ENCODE results near the gene CLIC1.
A peak's percentile ranks its signal among the peaks of the same experiment; 100 is the strongest.

The CLIC1 gene

GRCh38 chr6:31742894-31743293 is 6.6 kb upstream of the CLIC1 start:
- Histone ChIP-seq H3K9ac (no peak overlapping the region), H3K27ac (no peak overlapping the region), H3K79me2 (ENCODE audit: insufficient read depth, low read depth) (peaks cover 12% of the 10 kb centered on the region; the same call in 1 of the 2 replicates), H3K4me3 (IDR thresholded peaks at IDR 0.05; ENCODE audit: insufficient read depth, low read depth, low read length) (no peak overlapping the region), H3K27me3 (ENCODE audit: insufficient read depth, low read depth) (no peaks in the 10 kb centered on the region), H3K4me2 (no peak overlapping the region), H4K20me1 (ENCODE audit: insufficient read depth) (no peaks in the 10 kb centered on the region), H3K4me1 (ENCODE audit: low read depth, poor library complexity, severe bottlenecking) (peaks cover 27% of the 10 kb centered on the region), H3K36me3 (ENCODE audit: insufficient read depth) (no peaks in the 10 kb centered on the region), H2AFZ (ENCODE audit: low read depth) (no peak overlapping the region)
- TF ChIP-seq, protein P1, sequence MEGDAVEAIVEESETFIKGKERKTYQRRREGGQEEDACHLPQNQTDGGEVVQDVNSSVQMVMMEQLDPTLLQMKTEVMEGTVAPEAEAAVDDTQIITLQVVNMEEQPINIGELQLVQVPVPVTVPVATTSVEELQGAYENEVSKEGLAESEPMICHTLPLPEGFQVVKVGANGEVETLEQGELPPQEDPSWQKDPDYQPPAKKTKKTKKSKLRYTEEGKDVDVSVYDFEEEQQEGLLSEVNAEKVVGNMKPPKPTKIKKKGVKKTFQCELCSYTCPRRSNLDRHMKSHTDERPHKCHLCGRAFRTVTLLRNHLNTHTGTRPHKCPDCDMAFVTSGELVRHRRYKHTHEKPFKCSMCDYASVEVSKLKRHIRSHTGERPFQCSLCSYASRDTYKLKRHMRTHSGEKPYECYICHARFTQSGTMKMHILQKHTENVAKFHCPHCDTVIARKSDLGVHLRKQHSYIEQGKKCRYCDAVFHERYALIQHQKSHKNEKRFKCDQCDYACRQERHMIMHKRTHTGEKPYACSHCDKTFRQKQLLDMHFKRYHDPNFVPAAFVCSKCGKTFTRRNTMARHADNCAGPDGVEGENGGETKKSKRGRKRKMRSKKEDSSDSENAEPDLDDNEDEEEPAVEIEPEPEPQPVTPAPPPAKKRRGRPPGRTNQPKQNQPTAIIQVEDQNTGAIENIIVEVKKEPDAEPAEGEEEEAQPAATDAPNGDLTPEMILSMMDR (conservative IDR thresholded peaks at IDR 0.05; ENCODE audit: low read depth, low read length) = no peak

- Histone ChIP-seq H3K4me2 (peak overlapping the region; percentile 100; the same call in 1 of the 2 replicates), H3K4me1 (ENCODE audit: low read depth, poor library complexity, severe bottlenecking) (peaks cover 38% of the 10 kb centered on the region), H2AFZ (ENCODE audit: low read depth) (no peak overlapping the region), H3K9ac (no peak overlapping the region), H4K20me1 (ENCODE audit: insufficient read depth) (no peaks in the 10 kb centered on the region), H3K36me3 (ENCODE audit: insufficient read depth) (no peaks in the 10 kb centered on the region), H3K27me3 (ENCODE audit: insufficient read depth, low read depth) (no peaks in the 10 kb centered on the region), H3K79me2 (ENCODE audit: insufficient read depth, low read depth) (peaks cover 15% of the 10 kb centered on the region; the same call in 1 of the 2 replicates), H3K27ac (no peak overlapping the region; the same call in 1 of the 2 replicates), H3K4me3 (IDR thresholded peaks at IDR 0.05; ENCODE audit: insufficient read depth, low read depth, low read length) (no peak overlapping the region)
- TF ChIP-seq, protein P1 (conservative IDR thresholded peaks at IDR 0.05; ENCODE audit: low read depth, low read length) = no peak
Observed at GRCh38 chr6:31741815-31742214, 5.5 kb upstream of the CLIC1 start.

GRCh38 chr6:31740397-31741223 is 4.3 kb upstream of the CLIC1 start:
- peaks cover 27% of the 10 kb centered on the region for H3K79me2 ChIP-seq (ENCODE audit: insufficient read depth, low read depth)
- H2AFZ ChIP-seq (ENCODE audit: low read depth) = peak overlapping the region; percentile 60
- H4K20me1 ChIP-seq (ENCODE audit: insufficient read depth) = no peaks in the 10 kb centered on the region
- H3K9ac ChIP-seq = peak overlapping the region; percentile 100
- no peak overlapping the region for H3K4me3 ChIP-seq (IDR thresholded peaks at IDR 0.05; ENCODE audit: insufficient read depth, low read depth, low read length)
- H3K4me2 ChIP-seq = peak overlapping the region; percentile 100
- TF ChIP-seq, protein P1 (conservative IDR thresholded peaks at IDR 0.05; ENCODE audit: low read depth, low read length) = no peak
- H3K27ac ChIP-seq = peak overlapping the region; percentile 100
- H3K36me3 ChIP-seq (ENCODE audit: insufficient read depth) = no peaks in the 10 kb centered on the region
- H3K4me1 ChIP-seq (ENCODE audit: low read depth, poor library complexity, severe bottlenecking) = peaks cover 41% of the 10 kb centered on the region
- no peaks in the 10 kb centered on the region for H3K27me3 ChIP-seq (ENCODE audit: insufficient read depth, low read depth)

- H3K4me1 ChIP-seq (ENCODE audit: low read depth, poor library complexity, severe bottlenecking) = peaks cover 41% of the 10 kb centered on the region
- peak within 1 kb of the TSS; percentile 100 for H3K9ac ChIP-seq
- peak within 1 kb of the TSS; percentile 100 for H3K27ac ChIP-seq
Observed at GRCh38 chr6:31739639-31740396, 3.5 kb upstream of the CLIC1 start, which contains the start of gene MSH5. MSH5 (plus strand) TSS chr6:31740005; CDS start chr6:31740467, 462 bp downstream.

More at GRCh38 chr6:31739639-31740396, 3.5 kb upstream of the CLIC1 start, which contains the start of gene MSH5:
- H3K79me2 ChIP-seq (ENCODE audit: insufficient read depth, low read depth) = peaks cover 35% of the 10 kb centered on the region
- TF ChIP-seq, protein P1 (conservative IDR thresholded peaks at IDR 0.05; ENCODE audit: low read depth, low read length) = no peak
- H2AFZ ChIP-seq (ENCODE audit: low read depth) = peak within 1 kb of the TSS; percentile 60
- no peaks in the 10 kb centered on the region for H4K20me1 ChIP-seq (ENCODE audit: insufficient read depth)
- no peaks in the 10 kb centered on the region for H3K36me3 ChIP-seq (ENCODE audit: insufficient read depth)
- peak within 1 kb of the TSS; percentile 100 for H3K4me2 ChIP-seq
- H3K4me3 ChIP-seq (IDR thresholded peaks at IDR 0.05; ENCODE audit: insufficient read depth, low read depth, low read length) = no peak within 1 kb of the TSS
- no peaks in the 10 kb centered on the region for H3K27me3 ChIP-seq (ENCODE audit: insufficient read depth, low read depth)
